GM12878 (cell line): Measurements from ENCODE around the gene TUBA4B. TPM values are rescaled to one million over a fixed set of nuclear protein-coding genes. Genes with fewer than 3 reads are reported as not detected.
A peak's percentile ranks its signal among the peaks of the same experiment; 100 is the strongest.

Source experiments
- DPF2 ChIP-seq: fragments of 450-650 bp; IDR thresholded peaks from 2 replicates; pipeline ENCODE4 v1.6.1; 2017; ENCODE audit warnings: mild to moderate bottlenecking
- E2F8 ChIP-seq: fragments of 450-650 bp; IDR thresholded peaks from 2 replicates; pipeline ENCODE4 v1.6.1; 2018; ENCODE audit warnings: mild to moderate bottlenecking, low read depth, moderate library complexity; ENCODE audit not compliant: partially characterized antibody
- EZH2 ChIP-seq: IDR thresholded peaks from 2 replicates; pipeline ENCODE4 v1.6.1; 2012; ENCODE audit warnings: low read depth, mild to moderate bottlenecking, control low read depth, inconsistent platforms, low read length, borderline replicate concordance; ENCODE audit not compliant: control insufficient read depth
- HDGF ChIP-seq: fragments of 450-650 bp; IDR thresholded peaks from 2 replicates; pipeline ENCODE4 v1.6.1; 2016; ENCODE audit warnings: antibody characterized with exemption
- IKZF1 ChIP-seq: fragments of 450-650 bp; conservative IDR thresholded peaks from 2 replicates; pipeline ENCODE4 v1.6.1; 2017; ENCODE audit warnings: antibody characterized with exemption, mild to moderate bottlenecking
- LARP7 ChIP-seq: fragments of 450-650 bp; IDR thresholded peaks from 2 replicates; pipeline ENCODE4 v1.6.1; 2017; ENCODE audit warnings: mild to moderate bottlenecking
- MLLT1 ChIP-seq: fragments of 450-650 bp; IDR thresholded peaks from 2 replicates; pipeline ENCODE4 v1.6.1; 2016; ENCODE audit warnings: mild to moderate bottlenecking
- MTA2 ChIP-seq: fragments of 450-650 bp; IDR thresholded peaks from 2 replicates; pipeline ENCODE4 v1.6.1; 2016; ENCODE audit warnings: low read depth, mild to moderate bottlenecking, moderate library complexity
- NBN ChIP-seq: fragments of 450-650 bp; IDR thresholded peaks from 2 replicates; pipeline ENCODE4 v1.6.1; 2016
- NKRF ChIP-seq: fragments of 450-650 bp; conservative IDR thresholded peaks from 2 replicates; pipeline ENCODE4 v1.6.1; 2017; ENCODE audit warnings: mild to moderate bottlenecking, moderate library complexity
- RAD21 ChIP-seq: IDR thresholded peaks from 2 replicates; pipeline ENCODE4 v1.6.1; 2011; ENCODE audit warnings: mild to moderate bottlenecking, low read depth, low read length, moderate library complexity; ENCODE audit not compliant: insufficient read depth
- RCOR1 ChIP-seq: conservative IDR thresholded peaks from 2 replicates; pipeline ENCODE4 v1.6.1; 2012; ENCODE audit warnings: low read depth, low read length, improper control_type of control experiment
- RUNX3 ChIP-seq: IDR thresholded peaks from 2 replicates; pipeline ENCODE4 v1.6.1; 2012; ENCODE audit warnings: low read length, inconsistent platforms
- SMAD1 ChIP-seq: fragments of 450-650 bp; IDR thresholded peaks from 2 replicates; pipeline ENCODE4 v1.6.1; 2018; ENCODE audit warnings: mild to moderate bottlenecking, low read depth; ENCODE audit not compliant: partially characterized antibody
- SMAD5 ChIP-seq: IDR thresholded peaks from 2 replicates; pipeline ENCODE4 v1.6.1; 2016; ENCODE audit warnings: antibody characterized with exemption, low read depth
- SPI1 ChIP-seq: IDR thresholded peaks from 2 replicates; pipeline ENCODE4 v1.6.1; 2011; ENCODE audit warnings: low read depth, mild to moderate bottlenecking, low read length, moderate library complexity, borderline replicate concordance; ENCODE audit not compliant: insufficient read depth
- YY1 ChIP-seq: IDR thresholded peaks from 2 replicates; pipeline ENCODE4 v1.6.1; 2011; ENCODE audit warnings: low read depth, mild to moderate bottlenecking, low read length
- ZBED1 ChIP-seq: IDR thresholded peaks from 2 replicates; pipeline ENCODE4 v1.6.1; 2016; ENCODE audit warnings: borderline replicate concordance
- polyA plus RNA-seq, 11 experiments: library from polyadenylated mRNA; depleted of rRNA in 4 of 11; unstranded in 6 of 11; stranded (reverse) in 5 of 11; fragments of >200 nt; fragmentation: Nextera tagmentation in 4 of 11; fragmentation: Illumina TruSeq in 1 of 11; extraction: Ambion mirVana in 4 of 11; extraction: Trizol in 1 of 11; gene quantifications; 1 replicate in 1 of 11; 2 replicates in 10 of 11; pipeline versions ENCODE4 v1.2.1 to v1.2.3, GENCODE V29; 2011 to 2016; ENCODE audit warnings: inconsistent platforms in 2 of 11, missing spikeins in 2 of 11, low read depth in 1 of 11
- total RNA-seq, 4 experiments: library from RNA; depleted of rRNA in 3 of 4; stranded (reverse); fragments of >200 nt in 3 of 4; fragmentation: Illumina TruSeq in 1 of 4; extraction: Trizol in 1 of 4; gene quantifications; 2 replicates each; pipeline versions ENCODE4 v1.2.1 to v1.2.3, GENCODE V29; 2013 to 2021
- TF ChIP-seq, protein P1 (sequence below): fragments of 150-350 bp; IDR thresholded peaks from 2 replicates; pipeline ENCODE4 v1.6.1; 2014; ENCODE audit warnings: mild to moderate bottlenecking, low read depth, low read length
- TF ChIP-seq, protein P2 (sequence below), 3 experiments: IDR thresholded peaks in 2 of 3; conservative IDR thresholded peaks in 1 of 3; 2 replicates each; pipeline ENCODE4 v1.5.1; 2011; ENCODE audit warnings: low read depth in 3 of 3, low read length in 3 of 3, mild to moderate bottlenecking in 3 of 3, control low read depth in 2 of 3, moderate library complexity in 2 of 3, inconsistent platforms in 1 of 3, mixed read lengths in 1 of 3; ENCODE audit not compliant: control insufficient read depth in 2 of 3, insufficient read depth in 1 of 3; ENCODE audit errors: extremely low read depth in 1 of 3

TUBA4B gene
- total and polyA plus RNA-seq, 10 of the 15 experiments (the other 5 are each of a cell fraction or from before 2014, with no cell fraction given) = 0.07 TPM; not detected in 9

DNA sequence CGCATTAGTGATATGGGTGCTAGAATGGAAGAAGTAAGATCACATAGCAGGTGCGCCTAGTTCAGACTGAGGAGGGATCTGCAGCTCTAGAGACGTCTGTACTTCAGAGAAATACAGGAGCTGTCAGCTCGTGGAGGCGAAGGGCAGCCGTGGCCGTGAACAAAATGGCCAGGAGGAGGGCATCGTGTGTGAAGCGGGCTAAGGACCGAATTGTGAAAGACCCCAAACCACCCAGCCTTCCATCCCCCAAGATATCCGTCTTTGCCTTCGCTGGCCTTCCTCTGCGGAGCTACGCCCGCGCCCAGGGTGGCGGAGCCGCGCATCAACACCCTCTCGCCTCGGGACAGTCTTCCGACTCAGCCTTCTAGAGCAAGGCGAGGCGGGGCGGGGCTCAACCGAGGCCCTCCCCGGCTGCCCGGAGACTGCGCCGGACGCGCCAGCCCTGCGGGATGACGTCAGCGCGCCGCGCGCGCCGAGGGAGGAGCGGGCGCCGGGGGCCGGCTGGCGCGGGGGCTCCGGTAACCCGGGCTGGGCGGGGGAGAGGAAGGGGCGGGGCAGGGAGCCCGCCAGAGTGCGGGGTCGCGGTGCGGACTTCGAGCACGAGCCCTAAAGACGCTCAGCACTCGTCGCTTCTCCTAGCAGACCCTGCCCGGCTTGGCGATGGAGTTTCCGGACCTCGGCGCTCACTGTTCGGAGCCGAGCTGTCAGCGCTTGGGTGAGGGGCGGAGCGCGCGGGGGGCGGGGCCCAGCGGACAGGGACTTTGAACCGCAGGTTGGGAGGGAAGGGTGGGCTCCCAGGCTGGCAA lies 46.5 kb upstream of the TUBA4B start, which contains the start of gene ZFAND2B (continued):
- TF ChIP-seq RAD21 (no peak), MLLT1 (peak; percentile 71), LARP7 (0 out of 2 replicates have a peak, but pooled peaks have one; percentile 71), HDGF (0 out of 2 replicates have a peak, but pooled peaks have one; percentile 40), SPI1 (0 out of 2 replicates have a peak, but pooled peaks have one; percentile 1), DPF2 (peak; percentile 65; the same call in 1 of the 2 replicates), SMAD5 (peak; percentile 92; the same call in 1 of the 2 replicates), NBN (peak; percentile 84), IKZF1 (peak; percentile 56), ZBED1 (no peak; the same call in 1 of the 2 replicates), NKRF (peak; percentile 63), RUNX3 (0 out of 2 replicates have a peak, but pooled peaks have one; percentile 24), YY1 (peak; percentile 36; the same call in 1 of the 2 replicates), SMAD1 (peak; percentile 77), MTA2 (no peak), RCOR1 (no peak), E2F8 (no peak), EZH2 (no peak)
- TF ChIP-seq, protein P1, sequence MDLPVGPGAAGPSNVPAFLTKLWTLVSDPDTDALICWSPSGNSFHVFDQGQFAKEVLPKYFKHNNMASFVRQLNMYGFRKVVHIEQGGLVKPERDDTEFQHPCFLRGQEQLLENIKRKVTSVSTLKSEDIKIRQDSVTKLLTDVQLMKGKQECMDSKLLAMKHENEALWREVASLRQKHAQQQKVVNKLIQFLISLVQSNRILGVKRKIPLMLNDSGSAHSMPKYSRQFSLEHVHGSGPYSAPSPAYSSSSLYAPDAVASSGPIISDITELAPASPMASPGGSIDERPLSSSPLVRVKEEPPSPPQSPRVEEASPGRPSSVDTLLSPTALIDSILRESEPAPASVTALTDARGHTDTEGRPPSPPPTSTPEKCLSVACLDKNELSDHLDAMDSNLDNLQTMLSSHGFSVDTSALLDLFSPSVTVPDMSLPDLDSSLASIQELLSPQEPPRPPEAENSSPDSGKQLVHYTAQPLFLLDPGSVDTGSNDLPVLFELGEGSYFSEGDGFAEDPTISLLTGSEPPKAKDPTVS = no peak
- TF ChIP-seq, protein P2, sequence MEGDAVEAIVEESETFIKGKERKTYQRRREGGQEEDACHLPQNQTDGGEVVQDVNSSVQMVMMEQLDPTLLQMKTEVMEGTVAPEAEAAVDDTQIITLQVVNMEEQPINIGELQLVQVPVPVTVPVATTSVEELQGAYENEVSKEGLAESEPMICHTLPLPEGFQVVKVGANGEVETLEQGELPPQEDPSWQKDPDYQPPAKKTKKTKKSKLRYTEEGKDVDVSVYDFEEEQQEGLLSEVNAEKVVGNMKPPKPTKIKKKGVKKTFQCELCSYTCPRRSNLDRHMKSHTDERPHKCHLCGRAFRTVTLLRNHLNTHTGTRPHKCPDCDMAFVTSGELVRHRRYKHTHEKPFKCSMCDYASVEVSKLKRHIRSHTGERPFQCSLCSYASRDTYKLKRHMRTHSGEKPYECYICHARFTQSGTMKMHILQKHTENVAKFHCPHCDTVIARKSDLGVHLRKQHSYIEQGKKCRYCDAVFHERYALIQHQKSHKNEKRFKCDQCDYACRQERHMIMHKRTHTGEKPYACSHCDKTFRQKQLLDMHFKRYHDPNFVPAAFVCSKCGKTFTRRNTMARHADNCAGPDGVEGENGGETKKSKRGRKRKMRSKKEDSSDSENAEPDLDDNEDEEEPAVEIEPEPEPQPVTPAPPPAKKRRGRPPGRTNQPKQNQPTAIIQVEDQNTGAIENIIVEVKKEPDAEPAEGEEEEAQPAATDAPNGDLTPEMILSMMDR (IDR thresholded peaks at IDR 0.05 in 2 of 3, conservative IDR thresholded peaks at IDR 0.05 in 1 of 3; ENCODE audit: control insufficient read depth in 2 of 3, extremely low read depth in 1 of 3, insufficient read depth in 1 of 3, low read depth in 3 of 3, low read length in 3 of 3) = peak in 2 of 3 experiments; percentile 9 to 14; a peak in 1 of 6 replicates
